HepG2 (cell line): ENCODE results near the gene ETV2. TPM values are rescaled to one million over a fixed set of nuclear protein-coding genes. Genes with fewer than 3 reads are reported as not detected.

ENCODE experiments used
- ATAC-seq: fragments of 200-7000 bp; cut with Tn5 transposase; 3 replicates; pipeline ENCODE4 v1.9.1; 2020; ENCODE audit warnings: mild to moderate bottlenecking, moderate library complexity
- BruUV-seq: library from RNA; stranded (reverse); fragments of 400-500 nt; replicated peaks from 2 replicates; lab custom pipeline; 2021; lab: Mats Ljungman, UMichigan
- CTCF ChIA-PET: fragments of 300-600 bp; formaldehyde crosslinking; extraction: SDS; loops from one replicate; lab custom pipeline; 2021; ENCODE audit warnings: low total read pairs, inconsistent platforms, low intra/inter-chr PET ratio; lab: Yijun Ruan, JAX
- POLR2A ChIA-PET: fragments of 350-600 bp; sonication (Branson Sonifier 250); formaldehyde crosslinking; loops from one replicate; lab custom pipeline; 2020; ENCODE audit warnings: antibody characterized with exemption, inconsistent platforms; lab: Yijun Ruan, JAX
- DNase-seq: peaks from one replicate; pipeline ENCODE4 v3.0.0-alpha.2; 2015; ENCODE audit warnings: low spot score
- FAIRE-seq: peaks from 3 replicates; lab custom pipeline; 2011; peaks lifted over from hg19 to GRCh38; lab: Jason Lieb, UNC
- H2AFZ ChIP-seq: one replicate; pipeline ENCODE4 v1.6.1; 2011; ENCODE audit warnings: low read length, inconsistent platforms
- H3K27ac ChIP-seq: fragments of 300-600 bp; 3 replicates; pipeline ENCODE4 v1.8.0; 2011; ENCODE audit warnings: mixed run types, mild to moderate bottlenecking, mixed read lengths, low read length, inconsistent platforms; ENCODE audit not compliant: insufficient read depth; ENCODE audit errors: extremely low read length
- H3K27me3 ChIP-seq, 2 experiments: fragments of 200-600 bp in 1 of 2; 2 replicates in 1 of 2; 3 replicates in 1 of 2; pipeline versions ENCODE4 v1.6.0 to v1.8.0; 2011; ENCODE audit warnings: low read length in 2 of 2, mild to moderate bottlenecking in 2 of 2, moderate library complexity in 2 of 2, inconsistent platforms in 1 of 2; ENCODE audit not compliant: insufficient read depth in 2 of 2, control insufficient read depth in 1 of 2
- H3K36me3 ChIP-seq, 2 experiments: fragments of 200-600 bp in 1 of 2; replicated peaks in 1 of 2; 2 replicates in 1 of 2; 3 replicates in 1 of 2; pipeline versions ENCODE4 v1.5.1 to v1.8.0; 2011; ENCODE audit warnings: low read length in 2 of 2, inconsistent platforms in 1 of 2; ENCODE audit not compliant: insufficient read depth in 2 of 2, control insufficient read depth in 1 of 2
- H3K4me1 ChIP-seq: 2 replicates; pipeline ENCODE4 v1.5.1; 2012; ENCODE audit warnings: low read length, inconsistent platforms; ENCODE audit not compliant: insufficient read depth
- H3K4me2 ChIP-seq: 2 replicates; pipeline ENCODE4 v1.6.0; 2011; ENCODE audit warnings: low read depth, low read length, inconsistent platforms
- H3K4me3 ChIP-seq, 3 experiments: fragments of 200-600 bp in 1 of 3; sonication (generic), shearing (Covaris generic) in 1 of 3; replicated peaks in 1 of 3; 2 replicates each; pipeline ENCODE4 v1.5.1; 2011 to 2016; ENCODE audit warnings: low read length in 3 of 3, inconsistent platforms in 2 of 3, low read depth in 2 of 3, mild to moderate bottlenecking in 2 of 3, control low read depth in 1 of 3, mixed read lengths in 1 of 3; ENCODE audit not compliant: insufficient read depth in 1 of 3
- H3K79me2 ChIP-seq: one replicate; pipeline ENCODE4 v1.6.1; 2011; ENCODE audit warnings: low read length, inconsistent platforms; ENCODE audit not compliant: insufficient read depth
- H3K9ac ChIP-seq: 2 replicates; pipeline ENCODE4 v1.6.0; 2011; ENCODE audit warnings: mild to moderate bottlenecking, low read depth, low read length, inconsistent platforms; ENCODE audit not compliant: insufficient read depth
- H3K9me3 ChIP-seq: 2 replicates; pipeline ENCODE4 v1.5.1; 2012; ENCODE audit warnings: mild to moderate bottlenecking, low read length
- H4K20me1 ChIP-seq: 2 replicates; pipeline ENCODE4 v1.6.0; 2011; ENCODE audit warnings: inconsistent platforms, mild to moderate bottlenecking, low read length, moderate library complexity; ENCODE audit not compliant: insufficient read depth
- AGO2 ChIP-seq: fragments of 200-400 bp; formaldehyde crosslinking; optimal IDR thresholded peaks from 2 replicates; pipeline ENCODE3; 2017; ENCODE audit warnings: mild to moderate bottlenecking, low read depth, low read length, moderate library complexity
- CCAR2 ChIP-seq: fragments of 200-400 bp; formaldehyde crosslinking; optimal IDR thresholded peaks from 2 replicates; pipeline ENCODE3; 2018; ENCODE audit warnings: low read depth, mild to moderate bottlenecking, low read length, moderate library complexity
- ISX ChIP-seq: sonication (generic); formaldehyde crosslinking; conservative IDR thresholded peaks from 2 replicates; pipeline ENCODE4 v1.5.0; 2020; ENCODE audit warnings: missing genetic modification reagents
- KDM5A ChIP-seq: fragments of 200-600 bp; sonication (generic); IDR thresholded peaks from 2 replicates; pipeline ENCODE4 v1.7.0; 2018; ENCODE audit warnings: antibody characterized with exemption, mild to moderate bottlenecking, low read length, borderline replicate concordance
- RBFOX2 ChIP-seq: fragments of 200-400 bp; formaldehyde crosslinking; IDR thresholded peaks from 2 replicates; pipeline ENCODE4 v1.6.1; 2017; ENCODE audit warnings: low read depth, mild to moderate bottlenecking, low read length
- ZFP41 ChIP-seq: sonication (generic); formaldehyde crosslinking; IDR thresholded peaks from 2 replicates; pipeline ENCODE4 v1.4.0; 2020; ENCODE audit warnings: mild to moderate bottlenecking, missing genetic modification reagents, borderline replicate concordance
- ZNF766 ChIP-seq: sonication (generic); formaldehyde crosslinking; IDR thresholded peaks from 2 replicates; pipeline ENCODE4 v1.5.0; 2020; ENCODE audit warnings: missing genetic modification reagents, borderline replicate concordance
- WGBS: methylation state at CpG from one replicate; pipeline ENCODE4 v1.1.6; 2017; ENCODE audit warnings: low lambda C conversion rate; 5-methylcytosine and 5-hydroxymethylcytosine counted together
- in situ Hi-C: cut with HindIII; loops from 2 replicates; pipeline ENCODE4 v1.10.0; 2017; ENCODE audit warnings: low pct_unique_long_range_greater_than_20kb; ENCODE audit not compliant: extremely low pct_ligation_motif_present
- intact Hi-C: fragments of 100-400 bp; cut with micrococcal nuclease; formaldehyde crosslinking; loops from one replicate; pipeline ENCODE4 v1.10.0; 2022; ENCODE audit not compliant: unreplicated experiment
- polyA plus RNA-seq, 8 experiments: library from polyadenylated mRNA; depleted of rRNA in 3 of 8; stranded (reverse) in 7 of 8; unstranded in 1 of 8; fragments of >200 nt; fragmentation: Illumina TruSeq in 4 of 8; extraction: Trizol in 4 of 8; gene quantifications; 2 replicates each; pipeline versions ENCODE4 v1.2.1 to v1.2.3, GENCODE V29; 2011 to 2016; ENCODE audit warnings: low read depth in 4 of 8, missing spikeins in 1 of 8, mixed read lengths in 1 of 8; ENCODE audit not compliant: insufficient read depth in 1 of 8
- total RNA-seq, 5 experiments: library from RNA; depleted of rRNA; stranded (reverse); fragments of >200 nt; fragmentation: Illumina TruSeq; extraction: Trizol; gene quantifications; 2 replicates each; pipeline ENCODE4 v1.2.3, GENCODE V29; 2016; ENCODE audit warnings: low read depth in 1 of 5
- TF ChIP-seq, protein P1 (sequence below), 2 experiments: sonication (generic) in 1 of 2; formaldehyde crosslinking in 1 of 2; IDR thresholded peaks; 2 replicates each; pipeline versions ENCODE4 v1.5.1 to v1.6.1; 2011 to 2020; ENCODE audit warnings: borderline replicate concordance in 1 of 2, low read depth in 1 of 2, low read length in 1 of 2, mild to moderate bottlenecking in 1 of 2, missing genetic modification reagents in 1 of 2, moderate library complexity in 1 of 2

The ETV2 gene
- total and polyA plus RNA-seq, 2 of the 13 experiments (the other 11 are each of a cell fraction or from before 2014, with no cell fraction given): 0.07 to 0.20 TPM

- 0 out of 2 replicates have a peak, but pooled peaks have one; percentile 5 for TF ChIP-seq ISX (CRISPR knock-in tag)
- peak; percentile 93; the same call in 1 of the 2 replicates for TF ChIP-seq KDM5A
- no peak for TF ChIP-seq CCAR2
- TF ChIP-seq, protein P1, sequence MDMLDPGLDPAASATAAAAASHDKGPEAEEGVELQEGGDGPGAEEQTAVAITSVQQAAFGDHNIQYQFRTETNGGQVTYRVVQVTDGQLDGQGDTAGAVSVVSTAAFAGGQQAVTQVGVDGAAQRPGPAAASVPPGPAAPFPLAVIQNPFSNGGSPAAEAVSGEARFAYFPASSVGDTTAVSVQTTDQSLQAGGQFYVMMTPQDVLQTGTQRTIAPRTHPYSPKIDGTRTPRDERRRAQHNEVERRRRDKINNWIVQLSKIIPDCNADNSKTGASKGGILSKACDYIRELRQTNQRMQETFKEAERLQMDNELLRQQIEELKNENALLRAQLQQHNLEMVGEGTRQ (IDR thresholded peaks at IDR 0.05; ENCODE audit: low read depth, low read length): no peak
- TF ChIP-seq, protein P1 (CRISPR knock-in tag; IDR thresholded peaks at IDR 0.05; ENCODE audit: borderline replicate concordance): no peak
- 0 out of 2 replicates have a peak, but pooled peaks have one; percentile 4 for TF ChIP-seq ZNF766 (CRISPR knock-in tag)
Measured at GRCh38 chr19:35629332-35629633, 12.3 kb upstream of the ETV2 start (continued).

GRCh38 chr19:35633727-35634440 lies 7.7 kb upstream of the ETV2 start:
- FAIRE-seq (no peak), ATAC-seq (no peak), DNase-seq (no peak)
- Histone ChIP-seq H3K4me2 (no peak overlapping the region), H3K27ac (no peak overlapping the region), H3K27me3 (no peaks in the 10 kb centered on the region; a peak in 1 of 5 replicates), H3K79me2 (peaks cover 10% of the 10 kb centered on the region), H3K9me3 (no peaks in the 10 kb centered on the region), H3K36me3 (peaks cover 25 to 61% of the 10 kb centered on the region in 2 experiments), H4K20me1 (no peaks in the 10 kb centered on the region), H3K9ac (no peak overlapping the region), H3K4me1 (peaks cover 11% of the 10 kb centered on the region), H3K4me3 (no peak overlapping the region), H2AFZ (no peak overlapping the region)
- intact Hi-C loops (no loop called here), in situ Hi-C loops (no loop called here)
- 94% methylated on average over 18 of the region's 29 CpGs for WGBS
- ChIA-PET CTCF (no interaction called here), POLR2A (no interaction called here)
- TF ChIP-seq ZFP41 (CRISPR knock-in tag) (no peak), RBFOX2 (peak; percentile 38; the same call in 1 of the 2 replicates), AGO2 (peak; percentile 58)
- no TSS peak for BruUV-seq
